IPS-18c (cell line): Measurements from ENCODE around the gene TK2.
"Not testable (repeated sequence)": the region's sequence is repeated elsewhere in the genome, so short reads cannot be mapped to it uniquely, and the experiment has no call there.

Experiments used
- H3K4me3 ChIP-seq: 2 replicates; pipeline ENCODE4 v1.7.0; 2013; ENCODE audit warnings: low read depth, mild to moderate bottlenecking, low read length, moderate library complexity; ENCODE audit not compliant: insufficient read depth
- H3K9me3 ChIP-seq: one replicate; pipeline ENCODE4 v1.6.1; 2013; ENCODE audit warnings: mild to moderate bottlenecking, low read length, moderate library complexity; ENCODE audit not compliant: control insufficient read depth, insufficient read depth

Gene TK2

DNA sequence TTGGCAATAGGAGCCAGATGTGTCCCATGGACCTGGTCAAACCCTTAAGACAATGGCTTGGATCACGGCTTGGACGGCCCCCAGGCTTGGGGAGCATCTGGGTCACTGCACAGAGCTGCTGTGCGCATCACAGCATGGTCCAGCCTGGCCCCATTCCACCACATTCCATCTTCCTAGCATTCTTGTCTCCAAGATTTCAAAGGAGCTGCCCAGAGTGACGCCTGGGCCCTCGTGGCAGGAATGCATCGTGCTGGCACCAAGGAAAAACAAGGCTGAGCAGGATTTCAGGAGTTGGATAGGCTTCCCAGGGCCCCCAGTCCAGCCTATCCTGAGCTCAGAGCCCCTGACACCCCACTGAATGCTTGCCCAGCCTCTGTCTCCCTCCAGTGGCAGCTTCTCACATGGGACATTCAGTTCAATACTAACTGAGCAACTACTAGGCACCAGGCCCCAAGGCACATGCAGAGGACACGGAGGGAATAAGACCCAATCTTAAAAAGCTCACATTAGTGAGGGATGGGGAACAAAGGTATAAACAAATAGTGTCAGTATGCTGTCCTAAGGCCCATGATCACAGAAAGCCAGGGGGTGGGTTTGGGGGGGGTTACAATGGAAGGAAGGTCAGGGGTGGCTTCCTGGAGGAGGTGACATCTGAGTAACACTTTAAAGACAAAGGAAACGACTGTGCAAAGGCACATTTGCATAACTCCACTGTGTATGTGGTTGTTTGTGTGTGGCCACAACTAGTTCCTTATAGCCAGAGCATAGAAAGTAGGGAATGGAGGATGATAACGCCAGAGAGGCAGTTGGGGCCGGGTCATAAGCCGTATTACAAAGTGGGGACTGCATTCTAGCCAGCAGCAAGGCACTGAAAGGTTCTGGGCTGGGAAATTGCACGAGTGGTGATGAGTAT lies 34.1 kb downstream of the TK2 start:
- Histone ChIP-seq H3K9me3 (no peaks in the 10 kb centered on the region), H3K4me3 (no peak overlapping the region)

DNA sequence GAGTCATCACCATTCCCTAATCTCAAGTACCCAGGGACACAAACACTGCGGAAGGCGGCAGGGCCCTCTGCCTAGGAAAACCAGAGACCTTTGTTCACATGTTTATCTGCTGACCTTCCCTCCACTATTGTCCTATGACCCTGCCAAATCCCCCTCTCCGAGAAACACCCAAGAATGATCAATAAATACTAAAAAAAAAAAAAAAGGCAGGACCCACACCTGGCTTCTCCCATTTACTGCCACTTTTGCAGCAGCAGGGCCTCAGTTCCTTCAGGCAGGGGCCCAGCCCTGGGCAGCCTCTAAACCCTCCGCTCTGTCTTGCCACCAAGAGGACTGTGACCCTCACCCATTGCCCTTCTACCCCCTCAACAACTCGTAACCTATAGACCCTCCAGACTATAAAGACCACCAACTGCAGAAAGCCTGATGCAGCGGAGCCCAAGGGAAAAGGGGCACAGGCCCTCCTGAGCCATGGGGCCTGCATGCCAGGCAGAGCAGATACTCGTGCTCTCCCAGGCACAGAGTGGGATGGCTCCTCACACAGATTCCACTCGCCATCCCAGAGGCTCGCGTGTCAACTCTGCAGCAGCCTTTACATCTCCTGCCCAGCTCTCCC lies 34.8 kb downstream of the TK2 start:
- not testable (repeated sequence) for H3K9me3 ChIP-seq

DNA sequence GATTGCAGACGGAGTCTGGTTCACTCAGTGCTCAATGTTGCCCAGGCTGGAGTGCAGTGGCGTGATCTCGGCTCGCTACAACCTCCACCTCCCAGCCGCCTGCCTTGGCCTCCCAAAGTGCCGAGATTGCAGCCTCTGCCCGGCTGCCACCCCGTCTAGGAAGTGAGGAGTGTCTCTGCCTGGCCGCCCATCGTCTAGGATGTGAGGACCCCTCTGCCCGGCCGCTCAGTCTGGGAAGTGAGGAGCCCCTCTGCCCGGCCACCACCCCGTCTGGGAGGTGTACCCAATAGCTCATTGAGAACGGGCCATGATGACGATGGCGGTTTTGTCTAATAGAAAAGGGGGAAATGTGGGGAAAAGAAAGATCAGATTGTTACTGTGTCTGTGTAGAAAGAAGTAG lies 35.5 kb downstream of the TK2 start:
- not testable (repeated sequence) for H3K4me3 ChIP-seq, H3K9me3 ChIP-seq

More for the DNA sequence above, 34.8 kb downstream of the TK2 start:
- not testable (repeated sequence) for H3K4me3 ChIP-seq

DNA sequence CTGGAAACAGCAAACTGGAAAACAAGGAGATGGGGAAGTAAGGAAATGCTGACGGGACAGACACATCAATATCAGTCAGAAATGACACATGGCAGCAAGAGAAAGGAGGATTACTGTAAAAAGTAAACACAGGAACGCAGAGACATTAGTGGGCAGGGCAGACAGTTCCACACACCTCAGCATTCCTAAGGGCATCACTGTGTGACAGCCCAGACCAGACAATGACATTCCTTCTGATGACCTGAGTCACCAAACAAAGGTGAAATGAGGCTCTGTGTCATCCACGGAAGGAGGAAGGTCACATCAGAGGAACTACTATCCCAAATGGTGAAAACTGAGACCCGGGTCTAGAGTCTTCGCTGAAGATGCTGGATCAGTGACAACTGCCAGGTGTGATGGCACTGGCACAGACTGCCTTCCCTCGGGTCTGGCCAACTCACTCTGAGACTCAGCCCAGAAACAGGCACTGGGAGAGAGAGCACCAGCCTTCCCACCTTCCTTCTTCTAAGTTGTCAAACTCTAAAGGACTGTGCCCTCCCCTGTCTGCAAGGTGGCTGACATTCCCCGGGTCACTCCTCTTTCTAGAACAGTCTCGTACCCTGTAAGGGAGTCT lies 36.7 kb downstream of the TK2 start:
- H3K4me3 ChIP-seq = no peak overlapping the region

DNA sequence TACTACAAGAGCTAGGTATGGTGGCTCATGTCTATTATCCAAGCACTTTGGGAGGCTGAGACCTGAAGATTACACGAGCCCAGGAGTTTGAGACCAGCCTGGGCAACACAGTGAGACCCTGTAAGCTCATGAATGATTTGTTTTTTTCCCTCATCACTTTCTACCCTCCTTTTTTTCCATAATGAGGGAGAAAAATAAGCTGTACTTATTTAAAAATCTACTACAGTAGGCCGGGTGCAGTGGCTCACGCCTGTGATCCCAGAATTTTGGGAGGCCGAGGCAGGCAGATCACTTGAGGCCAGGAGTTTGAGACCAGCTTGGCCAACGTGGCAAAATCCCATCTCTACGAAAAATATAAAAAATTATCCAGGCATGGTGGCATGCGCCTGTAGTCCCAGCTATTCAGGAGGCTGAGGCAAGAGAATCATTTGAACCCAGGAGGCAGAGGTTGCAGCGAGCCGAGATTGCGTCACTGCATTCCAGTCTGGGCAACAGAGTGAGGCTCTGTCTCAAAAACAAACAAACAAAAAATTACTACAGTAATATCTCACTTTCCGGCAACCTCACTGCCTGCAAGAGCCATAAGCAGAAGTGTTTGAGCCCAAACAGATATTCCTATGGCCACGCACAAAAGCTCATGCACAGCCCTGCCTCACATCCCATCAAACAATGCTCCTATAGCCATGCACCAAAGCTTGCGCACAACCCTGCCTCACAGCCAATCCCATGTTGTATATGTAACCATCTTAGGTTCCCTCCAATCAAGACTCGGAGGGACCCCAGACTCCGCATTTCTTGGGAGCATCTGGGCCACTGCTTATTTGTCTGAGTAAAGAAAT lies 37.4 kb downstream of the TK2 start:
- H3K9me3 ChIP-seq = no peaks in the 10 kb centered on the region
- H3K4me3 ChIP-seq = no peak overlapping the region

More for the DNA sequence above, 36.7 kb downstream of the TK2 start:
- H3K9me3 ChIP-seq = no peaks in the 10 kb centered on the region

DNA sequence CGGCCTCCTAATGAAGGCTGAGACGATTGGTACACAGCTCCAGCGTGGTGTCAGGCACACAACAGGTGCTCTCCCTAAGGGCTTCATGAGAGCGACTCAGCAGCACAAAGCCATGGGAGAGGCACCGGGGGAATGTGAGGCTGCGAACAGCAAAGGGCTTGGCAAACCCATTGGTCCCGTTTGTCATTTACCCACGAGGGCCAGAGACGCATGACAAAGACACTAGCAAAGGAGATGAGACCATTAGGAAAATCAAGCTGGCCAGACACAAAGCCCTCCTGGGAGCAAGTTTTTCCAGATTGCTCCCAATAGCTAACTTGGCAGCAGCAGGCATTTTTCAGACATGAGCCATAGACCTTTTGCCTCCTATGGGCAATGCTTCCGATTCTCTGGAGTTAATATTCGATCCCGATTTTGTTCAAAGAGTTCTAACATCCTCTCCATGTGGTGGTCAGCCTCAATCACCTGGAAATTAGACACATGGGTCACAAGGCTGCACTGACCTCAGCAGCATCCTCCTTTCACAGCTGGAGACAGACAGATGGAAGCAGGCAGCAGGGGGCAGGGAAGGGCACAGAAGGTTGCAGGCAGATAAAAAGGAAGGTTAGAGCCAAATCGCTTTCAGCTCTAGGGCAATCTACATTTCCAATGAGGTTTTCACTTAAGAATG lies 38.2 kb downstream of the TK2 start:
- Histone ChIP-seq H3K4me3 (no peak overlapping the region), H3K9me3 (no peaks in the 10 kb centered on the region)

DNA sequence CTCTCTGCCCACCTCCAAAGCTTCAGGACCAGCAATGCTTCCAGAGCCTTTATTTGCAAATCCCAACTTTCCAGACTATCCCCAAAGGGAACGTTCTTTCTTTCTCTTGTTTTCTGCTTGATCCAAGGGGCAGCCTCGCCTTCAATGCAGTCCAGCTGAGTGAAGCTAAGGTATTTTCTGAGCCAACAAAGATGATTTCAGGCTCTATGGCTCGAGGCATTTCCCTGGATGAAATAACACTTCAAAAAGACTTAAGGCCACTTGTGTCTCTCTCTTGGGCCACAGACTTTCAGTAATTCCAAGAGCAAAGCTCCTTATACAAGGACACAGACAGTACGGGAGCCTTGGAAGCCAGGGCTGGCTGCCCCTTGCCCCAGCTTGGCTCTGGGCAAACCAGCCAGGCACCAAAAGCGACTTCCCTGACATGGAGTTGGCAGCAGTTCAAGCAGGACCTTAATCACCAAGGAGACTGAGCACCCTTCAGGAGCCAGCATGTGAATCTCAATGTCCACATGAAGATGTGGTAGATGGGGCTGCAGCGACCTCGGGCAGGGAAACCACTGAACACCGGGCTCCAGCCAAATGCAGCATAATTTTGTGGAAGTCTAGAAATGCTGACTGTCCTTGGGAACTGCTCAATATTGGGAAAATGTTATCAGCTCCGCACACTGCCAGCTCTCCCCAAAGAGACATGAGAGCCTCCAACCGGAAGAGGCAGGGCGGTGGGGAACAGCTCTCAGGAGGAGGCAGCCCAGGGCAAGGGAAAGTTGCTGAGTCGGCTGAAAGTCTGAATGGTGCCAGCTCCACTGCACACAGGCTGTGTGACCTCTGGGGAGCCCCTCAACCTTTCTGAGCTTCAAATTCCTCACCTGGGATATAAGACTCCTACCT lies 39.0 kb downstream of the TK2 start:
- Histone ChIP-seq H3K4me3 (no peak overlapping the region), H3K9me3 (no peaks in the 10 kb centered on the region)

DNA sequence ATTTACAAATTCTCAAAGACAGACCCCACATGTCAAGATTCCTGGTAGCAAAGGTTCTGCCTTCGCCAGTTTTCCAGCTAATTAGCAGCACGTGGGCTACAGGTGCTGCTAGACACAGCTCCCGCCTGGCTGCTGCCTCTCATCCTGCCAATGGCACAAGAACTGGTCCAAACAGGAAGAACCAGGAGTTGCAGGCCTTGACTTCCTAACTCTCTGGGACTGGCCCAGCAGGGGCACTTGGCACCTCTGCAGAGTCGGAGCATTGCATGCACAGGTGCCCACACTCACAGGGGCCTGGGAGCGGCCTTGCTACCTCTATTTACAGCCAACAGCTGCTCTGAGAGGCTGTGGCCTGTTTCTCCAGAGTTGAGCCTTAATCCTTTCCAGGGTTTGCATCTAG lies 39.6 kb downstream of the TK2 start:
- H3K9me3 ChIP-seq = no peaks in the 10 kb centered on the region
- H3K4me3 ChIP-seq = no peak overlapping the region

DNA sequence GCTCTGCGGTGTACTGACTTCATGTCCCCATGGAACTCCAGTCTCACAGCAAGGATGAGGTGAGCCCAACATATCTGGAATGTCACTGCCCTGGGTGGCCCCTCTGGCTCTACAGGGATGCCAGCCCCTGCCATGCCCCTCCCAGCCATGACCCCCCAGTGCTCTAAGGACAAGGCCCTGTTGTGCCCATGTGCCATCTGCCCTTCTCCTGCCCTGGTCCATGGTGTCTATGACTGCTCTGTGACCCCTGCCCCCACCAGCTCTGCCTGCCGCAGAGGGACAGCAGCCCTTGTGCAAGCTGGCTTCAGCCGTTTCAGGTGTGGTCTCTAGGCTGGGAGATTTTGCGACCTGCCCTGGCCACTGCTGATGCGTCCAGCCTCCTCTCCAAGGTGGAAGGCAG lies 40.3 kb downstream of the TK2 start:
- H3K4me3 ChIP-seq = no peak overlapping the region
- H3K9me3 ChIP-seq = no peaks in the 10 kb centered on the region

DNA sequence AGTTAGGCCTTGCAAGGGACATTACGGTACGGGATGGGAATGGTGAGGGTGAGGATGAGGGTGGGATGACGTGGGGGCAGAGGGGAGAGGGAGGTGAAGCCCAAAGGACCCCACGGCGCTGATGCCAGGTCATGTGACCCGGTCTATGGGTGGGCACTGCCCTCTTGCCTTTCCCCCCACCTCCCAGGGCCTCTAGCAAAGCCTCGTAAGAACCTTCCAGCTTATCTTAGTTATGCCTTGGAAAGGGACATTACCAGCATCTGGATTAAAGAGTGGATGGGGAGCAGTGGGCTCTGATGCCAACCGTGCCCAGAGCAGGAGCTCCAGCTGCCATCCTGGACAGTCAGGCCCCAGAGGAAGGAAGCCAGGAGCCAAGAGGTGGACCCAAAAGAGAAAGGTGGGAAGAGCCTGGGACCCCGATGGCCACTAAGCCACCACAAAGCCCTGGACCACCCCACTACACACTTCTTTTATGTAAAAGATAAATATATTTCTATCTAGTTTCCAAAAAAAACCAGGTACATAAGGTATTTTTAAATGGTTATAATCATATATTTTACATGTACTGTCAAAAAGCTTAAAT lies 40.9 kb downstream of the TK2 start:
- no peak overlapping the region for H3K4me3 ChIP-seq
- H3K9me3 ChIP-seq = no peaks in the 10 kb centered on the region

DNA sequence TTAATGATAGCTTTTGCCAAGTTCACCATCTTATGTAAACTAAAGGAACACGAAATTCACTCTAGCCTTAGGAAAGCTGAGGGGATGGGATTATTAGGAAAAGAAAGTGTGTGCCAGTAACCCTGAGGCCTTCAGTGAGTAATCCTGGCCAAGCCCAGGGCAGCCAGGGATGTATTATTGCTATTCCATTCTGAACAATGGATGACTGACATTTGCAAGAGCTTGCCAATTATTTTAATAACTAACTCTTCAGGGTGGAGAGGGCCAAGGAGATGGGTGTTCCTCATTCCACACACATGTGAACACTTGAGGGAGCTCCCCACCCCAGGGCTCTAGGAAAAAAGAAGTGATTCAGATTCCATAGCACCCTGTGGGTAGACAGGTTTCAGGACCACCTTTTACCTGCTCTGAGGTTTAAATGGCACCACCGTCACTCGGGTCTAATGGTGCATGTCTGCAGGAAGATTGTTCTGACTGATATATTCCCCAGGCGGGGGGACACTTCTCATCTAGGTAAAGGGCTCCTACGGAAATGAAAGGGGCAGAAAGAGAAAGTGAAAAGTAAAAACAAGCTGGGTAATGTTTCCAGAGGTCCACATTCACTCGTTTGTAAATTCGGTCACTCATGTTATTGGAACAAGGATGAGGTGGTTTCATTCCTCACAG lies 41.5 kb downstream of the TK2 start:
- Histone ChIP-seq H3K4me3 (no peak overlapping the region), H3K9me3 (no peaks in the 10 kb centered on the region)

DNA sequence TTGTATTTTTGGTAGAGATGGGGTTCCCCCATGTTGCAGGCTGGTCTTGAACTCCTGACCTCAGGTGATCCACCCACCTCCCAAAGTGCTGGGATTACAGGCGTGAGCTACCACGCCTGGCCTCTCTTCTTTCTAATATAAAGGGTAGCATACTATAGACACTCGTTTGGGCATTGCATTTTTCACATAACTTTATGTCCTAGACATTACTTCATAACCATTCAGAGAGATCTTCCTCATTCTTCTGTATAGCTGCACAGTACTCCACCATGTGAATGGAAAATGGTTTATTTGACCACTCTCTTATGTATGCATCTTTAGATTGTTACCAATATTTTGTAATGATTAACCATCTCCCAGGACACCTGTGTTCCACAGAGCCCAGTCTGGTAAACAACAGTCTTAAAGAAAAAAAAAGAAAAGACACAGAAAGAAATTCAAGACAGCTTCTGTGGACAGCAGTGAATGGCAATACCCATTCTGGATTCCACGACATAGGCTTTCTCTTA lies 42.1 kb downstream of the TK2 start:
- no peak overlapping the region for H3K4me3 ChIP-seq

DNA sequence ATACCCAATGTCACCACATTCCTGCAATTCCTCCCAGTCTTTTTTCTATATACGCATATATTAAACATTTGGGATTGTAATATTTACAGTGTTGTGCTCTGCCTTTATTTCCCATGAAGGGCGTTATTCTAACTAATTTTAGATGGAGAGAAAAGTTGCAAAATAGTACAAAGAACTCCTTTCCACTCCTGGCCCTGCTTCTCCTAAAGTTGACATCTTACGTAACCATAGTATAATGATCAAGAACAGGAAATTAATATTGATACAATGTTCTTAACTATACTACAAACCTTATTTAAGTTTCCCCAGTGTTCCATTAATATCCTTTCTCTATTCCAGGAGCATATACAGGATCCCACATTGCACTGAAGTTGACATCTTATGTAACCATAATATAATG lies 46.3 kb downstream of the TK2 start:
- no peaks in the 10 kb centered on the region for H3K9me3 ChIP-seq
- H3K4me3 ChIP-seq = no peak overlapping the region

More for the DNA sequence above, 42.1 kb downstream of the TK2 start:
- no peaks in the 10 kb centered on the region for H3K9me3 ChIP-seq

DNA sequence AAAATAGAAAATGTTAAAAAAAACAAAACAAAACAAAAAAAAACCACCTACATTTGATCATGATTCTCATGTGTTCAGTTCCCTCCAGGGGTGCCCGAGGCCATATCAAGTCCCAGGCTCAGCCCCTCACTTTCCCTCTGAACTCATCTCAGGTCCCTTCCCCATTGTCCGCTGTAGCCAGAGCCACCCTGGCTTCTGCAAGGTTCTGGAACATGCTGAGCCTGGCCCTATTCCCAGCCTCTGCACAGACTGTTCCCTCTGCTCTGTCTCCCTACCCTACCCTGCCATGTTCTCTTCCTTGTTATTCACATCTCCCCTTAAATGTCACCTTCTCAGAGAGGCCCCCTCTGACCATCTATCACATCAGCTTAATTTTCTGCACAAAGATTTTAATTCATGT lies 46.9 kb downstream of the TK2 start:
- no peak overlapping the region for H3K4me3 ChIP-seq
- H3K9me3 ChIP-seq = no peaks in the 10 kb centered on the region
